PFSK-1 (cell line): ENCODE data around the gene FRRS1L.

Experiments used
- FOXP2 ChIP-seq: optimal IDR thresholded peaks from 2 replicates; pipeline ENCODE3; 2011; ENCODE audit warnings: borderline replicate concordance, control low read depth, inconsistent platforms; ENCODE audit not compliant: insufficient read depth; ENCODE audit errors: extremely low read length, extremely low read depth
- POLR2AphosphoS5 ChIP-seq: IDR thresholded peaks from 2 replicates; pipeline ENCODE4 v1.6.1; 2012; ENCODE audit warnings: low read depth, mild to moderate bottlenecking, control low read depth, low read length, moderate library complexity
- REST ChIP-seq, 2 experiments: IDR thresholded peaks; 2 replicates each; pipeline versions ENCODE4 v1.6.1 to v1.8.0; 2011 to 2012; ENCODE audit warnings: low read depth in 2 of 2, low read length in 2 of 2, control low read depth in 1 of 2, inconsistent platforms in 1 of 2, mild to moderate bottlenecking in 1 of 2, moderate library complexity in 1 of 2; ENCODE audit not compliant: insufficient read depth in 1 of 2
- SIN3A ChIP-seq: IDR thresholded peaks from 2 replicates; pipeline ENCODE4 v1.6.1; 2012; ENCODE audit warnings: mild to moderate bottlenecking, low read length, moderate library complexity, borderline replicate concordance; ENCODE audit not compliant: insufficient read depth
- TAF1 ChIP-seq: IDR thresholded peaks from 2 replicates; pipeline ENCODE4 v1.6.1; 2012; ENCODE audit warnings: low read length, control low read depth, borderline replicate concordance; ENCODE audit not compliant: insufficient read depth

GRCh38 chr9:109198736-109199382 lies 31.8 kb upstream of the FRRS1L start:
- no peak for TF ChIP-seq POLR2AphosphoS5
- TF ChIP-seq TAF1, result no peak
- no peak for TF ChIP-seq SIN3A
- TF ChIP-seq FOXP2, result no peak
- no peak for TF ChIP-seq REST (IDR thresholded peaks at IDR 0.05; ENCODE audit: insufficient read depth in 1 of 2, low read depth in 2 of 2, low read length in 2 of 2)
